OCI-LY7 (cell line): Measurements from ENCODE around the gene SEC22C.

Source experiments
- CTCF ChIP-seq: fragments of 200-600 bp; sonication (generic); conservative IDR thresholded peaks from 2 replicates; pipeline ENCODE4 v1.5.1; 2014; ENCODE audit warnings: mild to moderate bottlenecking, antibody characterized with exemption, low read length, moderate library complexity, mixed read lengths
- EZH2phosphoT487 ChIP-seq: fragments of 200-600 bp; sonication (generic); IDR thresholded peaks from 2 replicates; pipeline ENCODE4 v1.6.1; 2018; ENCODE audit warnings: low read depth, borderline replicate concordance, mild to moderate bottlenecking, mixed run types, antibody characterized with exemption, low read length, moderate library complexity, mixed read lengths

DNA sequence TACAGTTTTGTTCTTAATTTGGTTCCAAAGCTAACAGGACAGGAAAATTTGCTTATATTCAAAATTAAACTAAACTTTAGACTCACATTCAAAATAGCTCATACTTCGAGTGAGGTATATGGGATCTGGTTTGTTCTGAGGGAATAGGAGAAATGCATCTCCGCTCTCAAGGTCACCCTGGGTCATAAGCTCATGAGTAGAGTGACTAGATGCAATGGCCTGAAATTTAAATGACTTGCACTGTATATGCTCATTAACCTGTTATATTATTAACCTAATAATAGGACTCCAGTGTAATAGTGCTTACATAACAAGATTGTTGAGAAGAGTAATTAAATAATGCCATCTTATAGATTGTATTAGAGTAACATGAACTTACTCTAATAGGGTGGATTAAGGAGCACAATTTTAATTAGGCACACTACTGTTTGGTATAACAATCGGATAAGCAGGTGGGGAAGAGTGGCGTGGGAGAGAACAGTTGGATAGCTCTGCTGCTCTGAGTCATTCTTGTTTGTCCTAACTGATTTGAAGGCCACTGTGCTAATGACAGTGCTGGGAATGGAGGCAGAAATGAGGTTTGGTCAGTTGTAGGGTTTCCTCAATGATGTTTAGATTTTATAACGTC lies 23.9 kb upstream of the SEC22C start:
- TF ChIP-seq CTCF (no peak), EZH2phosphoT487 (no peak)
